SK-N-SH (cell line): ENCODE measurements around the gene PLEKHG3.

Source experiments
- CTCF ChIP-seq: fragments of 200-600 bp; sonication (generic); IDR thresholded peaks from 2 replicates; pipeline ENCODE4 v1.6.1; 2017; ENCODE audit warnings: antibody characterized with exemption, mild to moderate bottlenecking, moderate library complexity
- TCF12 ChIP-seq: IDR thresholded peaks from 2 replicates; pipeline ENCODE4 v1.4.0; 2012

GRCh38 chr14:64778104-64778754 is 74.0 kb downstream of the PLEKHG3 start:
- TF ChIP-seq CTCF (no peak), TCF12 (no peak)
